Raji (cell line): Measurements from ENCODE around the gene BCAR3.

Experiments
- POLR2A ChIP-seq: IDR thresholded peaks from 2 replicates; pipeline ENCODE4 v1.6.1; 2011; ENCODE audit warnings: low read depth, low read length, control low read depth; ENCODE audit not compliant: insufficient read depth

Gene BCAR3

DNA sequence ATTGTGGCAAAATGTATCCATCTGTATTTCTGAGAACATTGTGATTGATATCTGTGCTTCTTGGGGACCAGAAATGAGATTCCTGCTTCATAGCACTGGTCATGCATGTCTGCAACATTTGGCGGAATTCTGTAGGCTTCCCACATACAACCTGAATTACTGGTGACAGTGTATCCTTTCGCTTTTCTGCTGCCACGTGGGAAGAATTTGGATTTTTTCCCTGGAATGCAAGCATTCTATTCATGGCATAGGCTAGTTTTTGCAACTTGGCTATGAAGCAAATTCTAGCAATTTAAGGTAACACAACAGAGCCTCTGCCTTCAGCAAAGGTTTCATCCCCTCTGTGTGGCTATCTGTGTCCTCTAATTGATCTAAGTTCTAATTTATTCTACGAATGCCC is 85.9 kb downstream of the BCAR3 start:
- TF ChIP-seq POLR2A, result no peak

- TF ChIP-seq POLR2A, result no peak
Measured at GRCh38 chr1:93595266-93595665, 86.4 kb downstream of the BCAR3 start.

GRCh38 chr1:93594603-93594880 is 87.1 kb downstream of the BCAR3 start:
- TF ChIP-seq POLR2A, result no peak

GRCh38 chr1:93593854-93594602 is 87.6 kb downstream of the BCAR3 start:
- no peak for TF ChIP-seq POLR2A

DNA sequence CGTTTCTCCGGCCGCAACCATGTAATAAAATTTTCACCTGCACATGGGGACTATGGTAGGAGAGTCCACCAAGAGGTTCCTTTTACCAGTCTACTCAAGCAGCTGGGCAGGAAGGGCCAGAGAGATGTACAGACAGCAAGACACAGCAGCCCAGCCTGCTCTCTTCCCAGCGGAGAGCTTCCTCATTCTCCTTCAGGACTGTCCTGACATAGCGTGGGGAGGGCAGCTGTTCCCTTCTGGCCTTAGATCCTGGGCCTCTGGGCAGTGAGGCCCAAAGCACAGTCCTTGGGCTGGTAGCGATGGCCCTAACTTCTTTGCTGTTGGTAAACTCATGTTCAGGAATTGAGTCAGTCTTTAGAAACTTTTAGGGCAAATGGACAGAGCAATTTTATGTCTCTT is 89.1 kb downstream of the BCAR3 start:
- no peak for TF ChIP-seq POLR2A

DNA sequence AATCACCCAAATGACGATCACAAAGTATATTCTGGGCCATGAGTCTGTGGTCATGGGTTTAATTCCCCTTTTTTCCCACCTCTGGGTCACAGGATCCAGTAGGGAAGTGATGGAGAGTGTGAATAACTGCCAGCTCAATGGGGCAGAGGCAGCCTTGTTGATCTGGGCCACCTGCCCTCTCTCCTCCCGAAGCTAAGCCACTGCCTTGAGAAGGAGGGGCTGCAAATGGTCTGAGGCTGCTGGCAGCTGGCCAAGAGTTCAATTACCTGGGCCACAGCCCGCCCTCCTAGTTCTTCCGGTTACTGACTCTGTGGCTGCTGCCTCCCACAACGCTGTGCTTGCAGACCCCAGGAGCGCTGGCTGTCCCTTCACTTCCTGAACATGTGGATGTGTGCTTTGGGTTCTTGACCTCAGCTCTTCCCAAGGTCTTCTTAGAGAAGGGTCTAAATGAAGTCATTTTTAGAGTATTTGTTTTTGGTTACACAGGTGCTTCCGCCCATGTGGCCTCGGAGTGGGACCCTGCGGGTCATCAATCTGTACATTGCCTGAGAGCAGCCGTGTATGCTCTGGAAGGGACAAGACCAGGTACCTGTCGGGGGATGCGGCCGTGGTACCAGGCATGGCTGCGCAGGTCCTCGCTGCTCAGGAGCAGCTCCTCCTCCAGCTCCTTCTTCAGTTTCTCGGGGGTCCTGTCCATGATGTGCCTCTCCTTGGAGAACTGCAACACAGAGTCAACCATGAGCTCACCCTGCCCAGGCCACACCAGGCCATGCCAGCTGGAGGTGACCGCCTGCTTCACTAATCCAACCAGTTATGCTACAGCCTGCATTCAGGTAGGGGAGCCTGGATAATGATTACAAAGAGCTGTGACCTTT is 89.7 kb downstream of the BCAR3 start:
- no peak for TF ChIP-seq POLR2A

GRCh38 chr1:93588955-93589354 is 92.7 kb downstream of the BCAR3 start:
- TF ChIP-seq POLR2A, result no peak

DNA sequence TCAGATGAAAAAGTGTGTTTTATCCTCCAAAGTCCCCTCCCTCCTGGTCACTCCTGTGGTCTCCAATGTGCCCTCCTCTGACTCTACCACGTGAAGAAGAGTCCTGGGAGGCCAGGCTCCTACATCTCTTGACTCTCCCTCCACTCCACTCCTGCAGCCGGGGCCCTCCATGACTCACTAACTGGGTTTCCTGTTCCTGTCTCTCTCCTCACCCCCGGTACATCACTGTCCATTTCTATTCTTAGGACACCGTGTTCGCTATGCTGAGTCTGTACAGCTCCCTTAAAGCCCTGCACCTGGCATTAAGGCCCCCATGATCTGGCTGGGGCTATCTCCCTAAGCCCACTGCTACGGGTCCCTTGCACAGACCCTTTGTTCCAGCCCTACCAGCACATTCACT is 93.4 kb downstream of the BCAR3 start:
- no peak for TF ChIP-seq POLR2A

DNA sequence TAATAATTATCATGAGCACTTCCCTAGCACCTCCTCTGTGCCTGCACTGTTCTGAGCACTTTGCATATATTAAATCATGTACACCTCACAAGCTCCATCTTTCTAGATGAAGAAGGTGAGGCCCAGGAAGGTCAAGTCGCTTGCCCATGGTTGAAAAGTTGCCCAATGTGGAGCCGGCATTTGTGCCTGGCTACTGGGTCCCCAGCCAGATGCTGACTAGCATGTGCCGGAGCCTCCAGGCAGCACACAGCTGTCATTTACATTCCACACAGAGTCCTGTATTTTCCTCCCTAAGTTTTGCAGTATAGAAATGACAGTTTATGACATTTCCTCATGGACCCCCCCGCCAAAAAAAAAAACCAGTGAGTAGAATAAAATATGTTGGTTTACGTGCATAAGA is 94.3 kb downstream of the BCAR3 start:
- no peak for TF ChIP-seq POLR2A

- no peak for TF ChIP-seq POLR2A
Measured at GRCh38 chr1:93585059-93585966, 96.3 kb downstream of the BCAR3 start.

DNA sequence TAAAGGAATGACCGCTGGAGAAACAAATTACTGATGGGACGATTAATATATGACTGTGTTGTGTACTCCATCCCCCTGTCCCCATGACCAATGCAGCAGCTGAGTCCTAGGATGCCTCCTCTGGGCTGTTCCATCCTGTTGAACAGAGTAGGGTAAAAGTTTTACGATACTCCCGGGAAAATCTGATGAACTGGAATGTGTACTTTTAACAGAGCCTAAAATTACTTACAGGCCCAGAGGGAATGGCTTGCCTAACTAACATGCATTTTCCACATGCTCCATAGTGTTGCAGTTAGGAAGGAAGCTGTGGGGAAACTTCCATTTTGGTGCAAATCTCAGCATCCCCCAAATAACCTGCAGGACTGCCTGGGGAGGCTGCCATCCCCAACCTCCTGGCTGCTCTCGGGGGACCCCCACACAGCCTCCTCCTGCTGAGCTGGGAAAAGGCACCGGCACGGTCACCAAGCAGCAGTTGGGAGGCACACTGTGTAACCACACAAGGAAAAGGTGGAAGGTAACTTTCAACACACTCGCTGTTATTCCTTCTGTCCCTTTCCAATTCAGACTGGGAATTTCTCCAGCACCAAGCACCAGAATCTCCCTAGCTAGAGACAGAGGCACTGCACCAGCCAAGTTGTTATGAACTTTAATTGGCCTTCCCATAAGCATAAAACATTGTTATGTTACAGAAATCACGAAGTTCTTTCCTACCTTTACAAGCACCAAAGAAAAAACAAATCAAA is 97.2 kb downstream of the BCAR3 start:
- no peak for TF ChIP-seq POLR2A

GRCh38 chr1:93581917-93582850 is 99.5 kb downstream of the BCAR3 start:
- TF ChIP-seq POLR2A, result no peak

GRCh38 chr1:93579891-93580290 is 101.7 kb downstream of the BCAR3 start:
- TF ChIP-seq POLR2A, result no peak
